ENCODE results near the gene CPLANE1. TPM values are rescaled to one million over a fixed set of nuclear protein-coding genes. Genes with fewer than 3 reads are reported as not detected.

Gene CPLANE1
- total and polyA plus RNA-seq, 2 donors (not counting 3 experiments of a cell fraction or from before 2014, with no cell fraction given), result 4.6 to 21.5 TPM

DNA sequence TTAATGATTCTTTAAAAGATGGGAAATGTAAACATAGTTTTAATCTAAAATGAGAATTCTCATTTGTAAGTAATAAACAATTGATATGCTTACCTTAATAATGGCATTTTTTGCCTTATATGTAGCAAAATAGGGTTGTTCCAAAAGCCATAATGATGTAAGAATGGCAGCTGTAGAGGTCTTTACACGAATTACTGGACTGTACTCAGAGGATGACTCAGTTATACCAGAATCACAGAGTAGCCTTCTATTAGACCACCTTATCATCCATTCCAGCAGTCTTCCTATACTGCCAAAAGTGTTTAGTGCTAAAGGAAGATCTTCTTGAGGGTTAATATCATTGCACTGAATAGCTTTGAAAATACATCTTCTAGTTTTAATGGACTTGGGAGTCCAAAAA, 66.5 kb downstream of the CPLANE1 start:
- dilution Hi-C loops (cut with MboI; ENCODE audit: extremely low pct_ligation_motif_present, low sequenced_read_pairs), result no loop called here
- Histone ChIP-seq H3K79me2 (ENCODE audit: control insufficient read depth, insufficient read depth, low read length) (no peaks in the 10 kb centered on the region), H3K27ac (ENCODE audit: insufficient read depth, low read depth, low read length) (no peak overlapping the region), H4K20me1 (replicated peaks; ENCODE audit: control insufficient read depth, extremely low read depth, insufficient read depth, low read length) (no peaks in the 10 kb centered on the region), H3K4me1 (ENCODE audit: control insufficient read depth, extremely low read depth, insufficient read depth, low read length) (no peaks in the 10 kb centered on the region), H3K4me2 (ENCODE audit: insufficient read depth, low read length) (no peak overlapping the region), H3K4me3 (replicated peaks in 1 of 3; ENCODE audit: insufficient read depth in 1 of 3, low read depth in 1 of 3, low read length in 3 of 3) (no peak overlapping the region), H3K9me3 (replicated peaks; ENCODE audit: control insufficient read depth, insufficient read depth, low read length) (no peaks in the 10 kb centered on the region), H3K9me1 (replicated peaks; ENCODE audit: control insufficient read depth, extremely low read depth, insufficient read depth, low read length) (no peaks in the 10 kb centered on the region), H3K27me3 (ENCODE audit: control insufficient read depth in 2 of 2, insufficient read depth in 2 of 2, low read length in 2 of 2) (no peaks in the 10 kb centered on the region), H3K36me3 (ENCODE audit: control insufficient read depth in 2 of 2, extremely low read depth in 1 of 2, insufficient read depth in 2 of 2, low read length in 2 of 2) (peaks cover 2 to 6% of the 10 kb centered on the region in 2 experiments), H2AFZ (ENCODE audit: low read depth, low read length) (no peak overlapping the region), H3K9ac (replicated peaks; ENCODE audit: extremely low read depth, insufficient read depth, low read length) (no peak overlapping the region)
- ChIA-PET POLR2A (no interaction called here), CTCF (no interaction called here)
- no peak for TF ChIP-seq POLR2A (IDR thresholded peaks at IDR 0.05; ENCODE audit: low read depth, low read length)
- TF ChIP-seq, protein P1, sequence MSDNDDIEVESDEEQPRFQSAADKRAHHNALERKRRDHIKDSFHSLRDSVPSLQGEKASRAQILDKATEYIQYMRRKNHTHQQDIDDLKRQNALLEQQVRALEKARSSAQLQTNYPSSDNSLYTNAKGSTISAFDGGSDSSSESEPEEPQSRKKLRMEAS (IDR thresholded peaks at IDR 0.05; ENCODE audit: insufficient read depth, insufficient read length), result no peak
- no peak for TF ChIP-seq GATA2 (IDR thresholded peaks at IDR 0.05; ENCODE audit: insufficient read depth, insufficient read length, low read depth, low read length)
- TF ChIP-seq POLR2AphosphoS5 (IDR thresholded peaks at IDR 0.05; ENCODE audit: insufficient read depth, low read depth, low read length), result no peak
- TF ChIP-seq FOS (IDR thresholded peaks at IDR 0.05; ENCODE audit: borderline replicate concordance, insufficient read depth, low read length), result no peak
- no peak for TF ChIP-seq JUN (IDR thresholded peaks at IDR 0.05; ENCODE audit: borderline replicate concordance, insufficient read depth, insufficient read length, low read depth)
- TF ChIP-seq, protein P2, sequence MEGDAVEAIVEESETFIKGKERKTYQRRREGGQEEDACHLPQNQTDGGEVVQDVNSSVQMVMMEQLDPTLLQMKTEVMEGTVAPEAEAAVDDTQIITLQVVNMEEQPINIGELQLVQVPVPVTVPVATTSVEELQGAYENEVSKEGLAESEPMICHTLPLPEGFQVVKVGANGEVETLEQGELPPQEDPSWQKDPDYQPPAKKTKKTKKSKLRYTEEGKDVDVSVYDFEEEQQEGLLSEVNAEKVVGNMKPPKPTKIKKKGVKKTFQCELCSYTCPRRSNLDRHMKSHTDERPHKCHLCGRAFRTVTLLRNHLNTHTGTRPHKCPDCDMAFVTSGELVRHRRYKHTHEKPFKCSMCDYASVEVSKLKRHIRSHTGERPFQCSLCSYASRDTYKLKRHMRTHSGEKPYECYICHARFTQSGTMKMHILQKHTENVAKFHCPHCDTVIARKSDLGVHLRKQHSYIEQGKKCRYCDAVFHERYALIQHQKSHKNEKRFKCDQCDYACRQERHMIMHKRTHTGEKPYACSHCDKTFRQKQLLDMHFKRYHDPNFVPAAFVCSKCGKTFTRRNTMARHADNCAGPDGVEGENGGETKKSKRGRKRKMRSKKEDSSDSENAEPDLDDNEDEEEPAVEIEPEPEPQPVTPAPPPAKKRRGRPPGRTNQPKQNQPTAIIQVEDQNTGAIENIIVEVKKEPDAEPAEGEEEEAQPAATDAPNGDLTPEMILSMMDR (IDR thresholded peaks at IDR 0.05; ENCODE audit: extremely low read depth in 1 of 2, insufficient read depth in 1 of 2, low read depth in 1 of 2, low read length in 2 of 2), result no peak
- TF ChIP-seq MYC (IDR thresholded peaks at IDR 0.05; ENCODE audit: low read depth, low read length), result no peak
- TF ChIP-seq EZH2 (IDR thresholded peaks at IDR 0.05; ENCODE audit: borderline replicate concordance, low read depth, low read length, severe bottlenecking), result no peak
- DNase-seq (ENCODE audit: low read depth, low spot score) (no peak), FAIRE-seq (no peak)
- no TSS peak for BruUV-seq (replicated peaks)
- intact Hi-C loops (cut with micrococcal nuclease), result no loop called here
